OCI-LY1 (cell line): ENCODE results near the gene CACNA1D.

Experiments used
- CTCF ChIP-seq: fragments of 200-600 bp; sonication (generic), shearing (Covaris generic); IDR thresholded peaks from 2 replicates; pipeline ENCODE4 v1.5.1; 2017; ENCODE audit warnings: mild to moderate bottlenecking, antibody characterized with exemption, low read length, moderate library complexity, mixed read lengths
- EZH2 ChIP-seq: fragments of 200-600 bp; sonication (generic), shearing (Covaris generic); IDR thresholded peaks from 2 replicates; pipeline ENCODE4 v1.8.0; 2017; ENCODE audit warnings: borderline replicate concordance, mixed run types, mild to moderate bottlenecking, antibody characterized with exemption, low read length, moderate library complexity, mixed read lengths

- TF ChIP-seq CTCF (no peak), EZH2 (no peak)
These were observed 165.6 kb downstream of the CACNA1D start for GRCh38 chr3:53659996-53660395.
